AG09309 (cell line): Measurements from ENCODE around the gene TRIM66.

Source experiments
- DNase-seq: peaks from one replicate; pipeline ENCODE4 v3.0.0-alpha.2; 2010; ENCODE audit warnings: low read depth
- H3K4me3 ChIP-seq: 2 replicates; pipeline ENCODE4 v1.5.1; 2011; ENCODE audit warnings: mild to moderate bottlenecking, low read depth, low read length, moderate library complexity; ENCODE audit not compliant: control insufficient read depth
- TF ChIP-seq, protein P1 (sequence below): IDR thresholded peaks from 2 replicates; pipeline ENCODE4 v1.5.1; 2011; ENCODE audit warnings: mild to moderate bottlenecking, low read depth, low read length, inconsistent platforms; ENCODE audit not compliant: insufficient read depth, control insufficient read depth; ENCODE audit errors: missing control alignments

The TRIM66 gene

DNA sequence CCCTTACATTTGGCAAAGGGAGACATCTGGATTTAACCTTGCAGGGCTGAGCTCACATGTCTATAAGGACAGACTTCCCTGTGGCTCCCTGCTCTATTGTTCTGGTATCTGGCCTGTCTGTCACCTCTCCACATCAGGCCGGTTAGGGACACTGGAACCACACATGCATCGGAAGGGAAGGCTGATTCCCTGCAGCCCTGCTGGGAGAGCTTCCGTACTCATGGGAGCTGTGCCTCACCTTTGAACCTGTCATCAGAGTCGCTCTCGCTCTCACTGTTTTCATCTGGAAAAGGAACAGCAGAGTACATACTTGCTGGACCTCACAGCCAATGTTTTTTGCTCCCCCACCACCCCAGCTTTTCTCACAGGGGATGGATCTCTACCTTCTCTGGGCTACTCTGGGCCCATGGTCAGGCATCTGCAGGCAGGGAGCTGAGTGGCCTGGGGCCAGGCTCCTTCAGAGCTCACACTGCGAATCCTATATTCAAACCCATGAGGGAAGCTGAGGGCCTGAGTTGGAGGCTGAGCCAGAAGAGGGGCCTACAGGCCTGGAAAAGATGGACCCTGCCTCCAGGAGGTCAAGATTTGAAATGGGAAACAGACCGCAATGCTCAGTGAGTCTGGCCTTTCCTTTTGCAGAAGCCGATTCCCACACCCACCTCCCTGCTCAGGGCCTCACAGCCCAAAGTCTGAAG, 31.4 kb upstream of the TRIM66 start:
- DNase-seq, result no peak
- H3K4me3 ChIP-seq, result no peak overlapping the region
- TF ChIP-seq, protein P1, sequence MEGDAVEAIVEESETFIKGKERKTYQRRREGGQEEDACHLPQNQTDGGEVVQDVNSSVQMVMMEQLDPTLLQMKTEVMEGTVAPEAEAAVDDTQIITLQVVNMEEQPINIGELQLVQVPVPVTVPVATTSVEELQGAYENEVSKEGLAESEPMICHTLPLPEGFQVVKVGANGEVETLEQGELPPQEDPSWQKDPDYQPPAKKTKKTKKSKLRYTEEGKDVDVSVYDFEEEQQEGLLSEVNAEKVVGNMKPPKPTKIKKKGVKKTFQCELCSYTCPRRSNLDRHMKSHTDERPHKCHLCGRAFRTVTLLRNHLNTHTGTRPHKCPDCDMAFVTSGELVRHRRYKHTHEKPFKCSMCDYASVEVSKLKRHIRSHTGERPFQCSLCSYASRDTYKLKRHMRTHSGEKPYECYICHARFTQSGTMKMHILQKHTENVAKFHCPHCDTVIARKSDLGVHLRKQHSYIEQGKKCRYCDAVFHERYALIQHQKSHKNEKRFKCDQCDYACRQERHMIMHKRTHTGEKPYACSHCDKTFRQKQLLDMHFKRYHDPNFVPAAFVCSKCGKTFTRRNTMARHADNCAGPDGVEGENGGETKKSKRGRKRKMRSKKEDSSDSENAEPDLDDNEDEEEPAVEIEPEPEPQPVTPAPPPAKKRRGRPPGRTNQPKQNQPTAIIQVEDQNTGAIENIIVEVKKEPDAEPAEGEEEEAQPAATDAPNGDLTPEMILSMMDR, result no peak

DNA sequence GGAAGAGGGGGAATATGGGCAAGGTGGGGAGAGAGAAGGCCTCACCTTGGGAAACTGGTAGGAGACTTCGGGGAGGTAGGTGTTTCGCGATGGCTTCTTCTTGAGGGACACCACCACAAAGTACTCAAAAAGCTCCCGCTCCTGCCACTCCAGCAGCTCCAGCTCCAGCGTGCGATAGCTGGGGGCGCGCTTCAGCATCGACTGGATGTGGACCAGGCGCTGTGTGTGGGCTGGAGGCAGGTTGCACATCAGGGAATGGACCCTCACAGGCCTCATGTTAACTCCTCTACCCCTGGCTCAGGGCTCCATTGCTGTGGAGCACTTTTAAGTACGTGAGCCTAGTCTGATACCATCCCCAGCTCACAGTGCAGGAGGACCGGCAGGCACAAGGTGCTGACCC, 30.0 kb upstream of the TRIM66 start:
- DNase-seq, result no peak
- TF ChIP-seq, protein P1, result no peak
- H3K4me3 ChIP-seq, result no peak overlapping the region

DNA sequence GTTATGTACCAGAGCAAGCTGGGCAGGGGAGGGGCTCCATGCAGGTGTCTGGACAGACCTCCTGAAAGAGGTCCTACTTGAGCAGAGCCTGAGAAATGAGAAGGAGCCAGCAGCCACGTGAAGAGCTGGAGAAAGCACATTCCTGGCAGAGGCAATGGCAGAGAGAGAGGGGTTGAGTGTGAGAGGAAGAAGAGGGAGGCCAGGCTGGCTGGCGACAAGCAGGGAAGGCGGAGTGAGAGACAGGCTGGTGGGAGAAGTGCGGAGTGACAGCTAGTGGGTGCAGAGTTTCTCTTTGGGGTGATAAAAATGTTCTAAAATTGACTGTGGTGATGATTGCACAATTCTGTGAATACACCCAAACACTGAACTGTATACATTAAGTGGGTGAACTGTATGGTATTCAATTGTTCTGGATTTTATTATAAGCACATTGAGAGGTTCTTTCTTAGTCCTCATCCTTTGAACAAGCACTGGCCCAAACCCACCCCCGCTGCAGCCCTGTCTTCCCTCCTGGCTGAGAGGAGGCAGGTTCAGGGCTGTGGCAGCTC, 29.5 kb upstream of the TRIM66 start:
- H3K4me3 ChIP-seq, result no peak overlapping the region
- no peak for DNase-seq
- TF ChIP-seq, protein P1, result no peak

DNA sequence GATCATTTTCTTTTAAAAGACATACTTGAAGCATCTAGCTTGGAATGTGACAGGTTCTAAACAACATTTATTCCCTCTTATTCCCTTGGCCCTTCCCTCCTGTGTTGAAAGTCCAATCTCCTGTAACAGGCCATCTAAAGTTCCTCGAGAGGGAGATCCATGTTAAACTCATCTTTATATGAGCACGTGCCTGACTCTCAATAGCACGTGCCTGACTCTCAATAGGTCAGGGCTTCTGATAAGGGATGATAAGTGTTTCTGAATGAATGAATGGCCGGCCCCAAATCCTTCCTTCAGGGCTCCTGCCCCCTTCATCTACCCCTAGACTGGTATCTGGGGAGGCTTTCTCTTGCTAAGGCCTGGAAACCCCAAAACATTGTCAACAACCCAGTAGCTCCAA, 27.3 kb upstream of the TRIM66 start:
- TF ChIP-seq, protein P1, result no peak
- no peak for DNase-seq

DNA sequence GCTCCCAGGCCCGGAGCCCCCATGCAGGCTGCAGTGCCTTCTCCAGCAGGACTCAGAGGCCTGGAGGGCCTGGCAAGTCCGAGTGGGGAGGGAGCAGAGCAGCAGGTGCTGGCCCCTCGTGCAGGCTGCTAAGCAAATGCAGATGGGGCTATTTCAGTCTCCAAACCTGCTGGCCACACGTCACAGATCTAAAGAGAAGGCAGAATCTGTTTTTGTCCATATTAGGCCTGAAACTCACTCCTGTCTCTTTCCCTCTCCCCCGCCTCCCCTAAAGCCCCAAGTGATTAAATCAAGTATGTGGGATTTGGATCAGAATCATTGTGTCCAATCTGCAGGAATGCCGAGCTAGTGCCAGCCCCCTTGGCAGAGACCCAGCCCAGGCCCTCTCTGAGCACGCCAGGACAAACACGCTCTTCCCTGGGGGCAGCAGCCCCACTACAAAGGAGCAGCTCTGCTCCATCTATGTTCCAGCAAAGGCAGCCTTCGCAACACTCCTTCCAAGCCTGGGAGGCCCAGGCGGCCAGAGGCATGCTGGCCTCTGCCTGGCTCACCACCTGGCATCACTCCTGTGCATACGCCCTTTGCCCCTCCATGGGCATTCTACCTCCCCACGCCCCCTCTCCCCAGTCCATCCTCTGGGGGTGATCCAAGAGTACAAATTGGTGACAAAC, 26.7 kb upstream of the TRIM66 start:
- DNase-seq, result peak; percentile 77
- TF ChIP-seq, protein P1, result no peak
- H3K4me3 ChIP-seq, result no peak overlapping the region

More for the DNA sequence above, 27.3 kb upstream of the TRIM66 start:
- no peak overlapping the region for H3K4me3 ChIP-seq

DNA sequence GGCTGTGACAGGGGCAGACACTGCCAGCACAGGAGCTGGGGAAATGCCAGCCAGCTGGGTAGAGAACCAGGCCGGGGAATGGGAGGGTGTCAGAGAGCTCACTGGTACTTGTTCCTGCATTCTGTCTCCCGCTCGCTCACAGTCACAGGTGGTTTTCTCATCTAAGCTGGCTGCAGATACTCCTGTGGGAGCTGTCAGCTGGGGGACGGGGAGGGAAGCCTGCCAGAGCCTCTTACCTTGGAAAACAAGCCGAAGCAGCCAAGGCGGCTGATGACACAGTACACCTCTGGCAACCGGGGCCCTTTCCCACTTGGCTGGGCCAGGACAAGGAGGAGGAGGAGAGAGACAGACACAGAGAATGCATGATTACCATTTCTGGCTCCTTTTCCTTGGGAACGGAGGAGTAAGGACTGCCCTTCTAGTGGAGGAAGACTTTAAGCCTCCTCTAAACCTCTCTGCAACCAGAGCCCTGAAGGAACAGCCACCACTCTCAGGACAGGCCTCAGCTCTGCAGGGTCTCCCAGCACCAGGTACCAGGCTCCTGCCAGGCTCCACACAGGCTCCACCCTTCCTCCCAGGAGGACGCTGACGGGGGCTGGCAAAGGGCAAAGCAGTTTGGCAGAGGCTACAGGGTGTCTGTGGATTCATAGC, 25.2 kb upstream of the TRIM66 start:
- TF ChIP-seq, protein P1, result no peak
- no peak overlapping the region for H3K4me3 ChIP-seq
- no peak for DNase-seq
